Lower leg skin (tissue), 4 donors: ENCODE measurements around the gene VRK2. TPM values are rescaled to one million over a fixed set of nuclear protein-coding genes. Genes with fewer than 3 reads are reported as not detected.
"Not testable (repeated sequence)": the region's sequence is repeated elsewhere in the genome, so short reads cannot be mapped to it uniquely, and the experiment has no call there.

ENCODE experiments used
- DNase-seq, 2 donors: peaks; one replicate each; pipeline ENCODE4 v3.0.0-alpha.2; 2019; ENCODE audit warnings: low spot score in 2 of 2
- H3K4me3 ChIP-seq: fragments of 200-600 bp; sonication (generic); 2 replicates; pipeline ENCODE4 v1.5.1; 2017; ENCODE audit warnings: mild to moderate bottlenecking, low read depth; ENCODE audit not compliant: poor library complexity, severe bottlenecking
- CTCF ChIP-seq, 3 donors: fragments of 450-650 bp; IDR thresholded peaks; one replicate each; pipeline ENCODE4 v1.5.1; 2016; ENCODE audit warnings: antibody characterized with exemption in 3 of 3, mild to moderate bottlenecking in 3 of 3, moderate library complexity in 2 of 3
- POLR2A ChIP-seq, 2 donors: fragments of 450-650 bp; IDR thresholded peaks; one replicate each; pipeline ENCODE4 v1.6.1; 2016 to 2017; ENCODE audit warnings: antibody characterized with exemption in 2 of 2, mild to moderate bottlenecking in 1 of 2, moderate library complexity in 1 of 2
- WGBS, 2 donors: methylation state at CpG; one replicate each; pipeline ENCODE4 v1.1.5; 2018; 5-methylcytosine and 5-hydroxymethylcytosine counted together
- intact Hi-C: fragments of 100-400 bp; cut with DNase I; formaldehyde crosslinking; loops from one replicate; pipeline ENCODE4 v1.15.0; 2023; ENCODE audit warnings: low total_unique reads
- total RNA-seq, 4 donors: library from RNA; depleted of rRNA; stranded (reverse); fragments of >200 nt; gene quantifications; one replicate each; pipeline ENCODE4 v1.1.0, GENCODE V29; 2016

Gene VRK2
- total RNA-seq, 4 donors from 2014 or later, result 10.7 to 18.3 (median 13.8) TPM

DNA sequence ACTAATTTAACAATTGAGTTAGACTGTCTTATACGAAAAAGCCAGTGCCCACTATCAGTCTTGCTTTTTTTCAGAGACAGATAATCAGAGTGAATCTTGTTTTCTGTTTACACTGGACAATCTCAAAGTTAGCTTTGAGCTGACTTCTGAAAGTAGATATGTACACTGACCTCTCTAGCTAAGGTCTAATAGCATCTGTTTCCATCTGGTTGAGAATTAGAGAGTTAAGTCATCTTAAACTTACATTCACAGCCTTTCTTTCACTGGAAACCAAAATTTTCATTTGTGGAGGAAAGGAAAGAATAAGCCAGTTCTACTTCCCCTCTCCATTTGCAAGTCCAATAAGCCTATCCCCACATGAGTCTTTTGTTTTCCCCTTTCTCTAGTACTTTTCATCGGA, 89.3 kb downstream of the VRK2 start:
- intact Hi-C loops, result no loop called here
- TF ChIP-seq POLR2A (IDR thresholded peaks at IDR 0.05) (no peak), CTCF (IDR thresholded peaks at IDR 0.05) (no peak)
- no peak overlapping the region for H3K4me3 ChIP-seq
- WGBS, 2 donors, result 80 to 88% methylated on average over 2 of the region's 2 CpGs
- no peak for DNase-seq

DNA sequence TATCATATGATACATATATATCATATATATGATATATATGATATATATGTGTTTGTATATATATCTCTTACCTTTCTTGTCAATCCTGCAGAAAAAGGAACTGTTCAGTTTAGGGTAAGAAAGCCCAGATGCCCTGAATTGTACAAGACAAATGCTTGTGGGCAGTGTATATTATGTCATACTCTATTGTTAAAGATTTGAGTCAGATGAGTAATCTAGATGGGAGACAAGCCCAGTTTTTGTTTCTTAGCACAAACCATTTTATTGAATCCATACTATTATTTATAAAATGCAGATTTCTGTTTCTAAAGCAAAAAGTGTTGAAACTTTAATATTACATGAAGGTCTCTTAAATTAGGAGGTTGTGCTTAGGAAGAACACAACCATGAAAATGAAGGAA, 90.6 kb downstream of the VRK2 start:
- TF ChIP-seq POLR2A (IDR thresholded peaks at IDR 0.05) (no peak), CTCF (IDR thresholded peaks at IDR 0.05) (no peak)
- intact Hi-C loops, result no loop called here
- no peak for DNase-seq
- H3K4me3 ChIP-seq, result no peak overlapping the region

GRCh38 chr2:58137856-58138255, 91.2 kb downstream of the VRK2 start:
- no peak for DNase-seq
- H3K4me3 ChIP-seq, result no peak overlapping the region
- 88 to 91% methylated on average over 1 of the region's 1 CpG for WGBS, 2 donors
- TF ChIP-seq POLR2A (IDR thresholded peaks at IDR 0.05), result no peak
- no peak for TF ChIP-seq CTCF (IDR thresholded peaks at IDR 0.05)
- intact Hi-C loops, result no loop called here

DNA sequence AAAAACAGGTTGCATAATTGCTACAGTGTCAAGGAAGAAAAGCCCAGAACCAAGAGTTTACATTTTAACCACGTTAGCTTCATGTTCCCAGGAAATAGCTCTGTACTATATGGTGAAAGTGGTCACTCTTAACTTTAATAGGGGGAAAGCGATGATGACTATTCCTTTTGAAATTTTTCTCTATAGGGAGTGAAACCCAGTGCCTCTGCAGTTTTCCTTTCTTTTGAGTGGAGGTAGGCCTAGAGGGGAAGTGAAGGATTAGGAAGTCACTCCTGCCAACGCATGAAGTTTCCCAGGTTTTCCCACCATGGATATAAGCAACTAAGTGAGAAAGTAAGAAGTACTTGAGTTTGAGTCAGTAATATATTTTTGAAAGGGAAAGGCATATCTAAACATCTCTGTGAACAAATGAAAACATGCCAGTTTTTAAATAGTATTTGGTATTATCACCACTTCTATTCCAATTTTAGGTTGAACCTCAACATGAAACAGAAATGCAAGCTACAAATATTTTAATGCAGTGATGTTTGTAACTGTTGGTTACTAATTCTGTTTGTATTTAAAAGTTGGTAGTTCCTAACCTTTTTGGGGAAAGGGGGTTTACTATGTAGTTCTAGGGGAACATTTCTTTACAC, 91.9 kb downstream of the VRK2 start:
- TF ChIP-seq CTCF (IDR thresholded peaks at IDR 0.05) (no peak), POLR2A (IDR thresholded peaks at IDR 0.05) (no peak)
- intact Hi-C loops, result no loop called here
- DNase-seq, result no peak
- H3K4me3 ChIP-seq, result no peak overlapping the region
- WGBS, 2 donors, result 94 to 97% methylated on average over 3 of the region's 3 CpGs

GRCh38 chr2:58140508-58141072, 94.0 kb downstream of the VRK2 start:
- H3K4me3 ChIP-seq, result no peak overlapping the region
- DNase-seq, result no peak
- intact Hi-C loops, result no loop called here
- WGBS, 2 donors, result 74 to 75% methylated on average over 3 of the region's 3 CpGs
- no peak for TF ChIP-seq CTCF (IDR thresholded peaks at IDR 0.05)
- TF ChIP-seq POLR2A (IDR thresholded peaks at IDR 0.05), result no peak

DNA sequence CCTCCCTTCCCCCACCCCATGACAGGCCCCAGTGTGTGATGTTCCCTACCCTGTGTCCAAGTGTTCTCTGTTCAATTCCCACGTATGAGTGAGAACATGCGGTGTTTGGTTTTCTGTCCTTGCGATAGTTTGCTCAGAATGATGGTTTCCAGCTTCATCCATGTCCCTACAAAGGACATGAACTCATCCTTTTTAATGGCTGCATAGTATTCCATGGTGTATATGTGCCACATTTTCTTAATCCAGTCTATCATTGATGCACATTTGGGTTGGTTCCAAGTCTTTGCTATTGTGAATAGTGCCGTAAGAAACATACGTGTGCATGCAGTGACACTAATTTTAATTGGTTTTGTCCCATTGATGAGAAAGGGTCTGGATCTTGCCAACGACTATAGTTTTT, 99.2 kb downstream of the VRK2 start:
- DNase-seq, intact Hi-C loops, H3K4me3 ChIP-seq: not testable (repeated sequence)
- WGBS, 2 donors, result 98 to 100% methylated on average over 6 of the region's 6 CpGs
